ENCODE results near the gene RNFT2.

- TF ChIP-seq CTCF (conservative IDR thresholded peaks at IDR 0.05 in 1 of 2, IDR thresholded peaks at IDR 0.05 in 1 of 2; ENCODE audit: extremely low read depth in 1 of 2, insufficient read depth in 1 of 2, low read depth in 1 of 2, low read length in 2 of 2) = no peak
- TF ChIP-seq EZH2 (IDR thresholded peaks at IDR 0.05; ENCODE audit: borderline replicate concordance, low read length) = no peak
Observed at GRCh38 chr12:116818948-116819832, 81.1 kb downstream of the RNFT2 start.
